ENCODE data around the gene SELENON.
A peak's percentile ranks its signal among the peaks of the same experiment; 100 is the strongest.

SELENON gene

DNA sequence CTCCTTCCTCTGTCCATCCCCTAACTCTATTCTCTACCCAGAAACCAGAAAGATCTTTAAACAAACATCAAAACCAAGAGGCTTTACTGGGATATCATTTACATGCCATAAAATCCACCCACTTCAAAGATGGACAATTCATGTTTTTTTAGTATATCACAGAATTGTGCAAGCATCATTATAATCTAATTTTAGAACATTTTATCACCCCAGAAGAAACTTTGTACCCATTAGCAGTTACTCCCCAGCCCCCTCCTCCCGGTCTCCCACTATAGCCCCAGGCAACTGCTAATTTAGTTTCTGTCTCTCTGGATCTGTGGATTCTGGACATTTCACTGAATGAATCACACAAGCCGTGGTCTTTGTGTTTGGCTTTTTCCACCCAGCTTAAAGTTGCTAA lies 4.8 kb upstream of the SELENON start:
- no peak for DNase-seq

GRCh38 chr1:25795946-25796810 lies 3.8 kb upstream of the SELENON start:
- peak in 1 of 2 experiments; percentile 70 for DNase-seq

DNA sequence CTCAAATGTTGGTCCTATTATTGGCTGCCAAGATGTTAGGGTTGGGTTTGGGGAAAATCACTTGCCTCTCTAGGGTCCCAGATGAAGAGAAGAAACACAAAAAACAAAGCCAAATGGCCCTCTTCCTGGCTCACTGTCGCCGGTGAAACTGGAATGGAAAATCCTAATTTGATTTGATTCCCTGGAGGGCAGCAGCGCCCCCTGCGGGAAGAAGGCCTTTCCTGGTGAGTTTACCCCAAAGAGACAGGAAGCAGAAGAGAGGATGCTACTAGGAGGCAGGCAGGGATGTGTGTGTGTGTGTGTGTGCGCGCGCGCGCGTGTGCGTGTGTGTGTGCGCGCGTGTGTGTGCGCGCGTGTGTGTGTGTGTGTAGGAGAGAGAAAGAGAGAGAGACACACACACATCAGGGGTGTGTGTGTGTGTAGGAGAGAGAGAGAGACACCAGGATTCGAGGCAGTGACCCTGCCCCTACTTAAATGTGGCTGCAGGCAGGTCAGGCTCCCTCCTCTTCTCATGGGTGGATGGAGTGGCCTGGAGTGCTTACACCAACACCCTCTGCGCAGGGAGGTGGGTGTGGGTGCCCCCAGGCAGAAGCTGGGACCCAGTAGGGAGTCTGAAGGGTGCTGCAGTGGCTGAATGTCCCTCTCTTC lies 3.1 kb upstream of the SELENON start:
- DNase-seq: peak; percentile 69 to 79

DNA sequence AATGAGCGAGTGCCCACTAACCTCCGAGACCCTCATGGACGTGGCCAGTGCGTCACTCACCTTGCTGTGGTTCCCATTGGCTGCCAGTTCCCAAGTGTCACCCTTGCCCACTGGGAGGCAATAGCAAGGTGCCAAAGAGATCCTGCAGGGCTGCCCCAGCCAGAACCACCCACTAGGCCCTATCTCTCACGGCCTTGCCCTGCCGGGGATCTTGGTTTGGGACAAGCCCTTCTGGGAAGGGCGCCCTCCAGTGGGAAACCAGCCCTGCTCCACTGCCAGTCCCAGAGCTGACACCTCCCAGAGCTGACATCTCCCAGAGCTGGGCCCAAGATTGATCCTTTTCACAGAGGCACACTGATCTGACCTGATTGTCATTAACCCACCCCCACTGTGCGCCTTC lies 2.1 kb upstream of the SELENON start:
- peak in 1 of 2 experiments; percentile 24 for DNase-seq

- DNase-seq: no peak
Observed at GRCh38 chr1:25798666-25799351, 1.2 kb upstream of the SELENON start.

DNA sequence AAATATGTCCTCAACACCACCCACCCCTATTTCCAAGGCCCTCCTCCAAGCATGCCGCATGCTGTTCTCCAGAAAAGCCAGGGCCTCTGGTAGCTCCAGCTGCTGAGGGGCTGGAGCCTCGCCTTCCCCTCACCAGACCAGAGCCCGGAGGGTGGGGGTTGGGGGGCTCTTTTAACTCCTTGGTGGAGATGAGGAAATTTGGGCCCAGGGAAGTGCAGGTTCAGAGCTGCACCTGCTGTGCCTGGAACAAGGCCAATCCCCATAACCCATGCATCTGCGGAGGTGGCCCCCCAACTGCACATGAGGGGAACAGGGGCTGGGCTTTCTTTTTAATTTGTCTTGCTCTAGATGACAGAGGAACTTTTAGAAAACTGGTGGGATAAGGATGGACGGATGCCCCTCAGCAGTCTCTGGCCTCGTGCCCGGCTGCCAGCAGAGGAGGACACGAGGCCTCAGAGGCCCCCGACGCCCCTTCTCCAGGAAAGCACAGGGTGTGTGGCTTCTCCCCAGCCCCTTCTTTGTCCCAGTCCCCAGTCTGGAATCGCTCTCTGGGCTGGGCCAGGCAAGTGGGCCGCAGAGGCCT lies 550 bp upstream of the SELENON start:
- DNase-seq: no peak

GRCh38 chr1:25800703-25801377 lies 847 bp downstream of the SELENON start:
- DNase-seq: no peak

- DNase-seq: peak in 1 of 2 experiments; percentile 49
Observed at GRCh38 chr1:25802915-25803314, 2.9 kb downstream of the SELENON start.

- no peak for DNase-seq
Observed at GRCh38 chr1:25803368-25803767, 3.4 kb downstream of the SELENON start.

- no peak for DNase-seq
Observed at GRCh38 chr1:25804244-25804963, 4.4 kb downstream of the SELENON start.

DNA sequence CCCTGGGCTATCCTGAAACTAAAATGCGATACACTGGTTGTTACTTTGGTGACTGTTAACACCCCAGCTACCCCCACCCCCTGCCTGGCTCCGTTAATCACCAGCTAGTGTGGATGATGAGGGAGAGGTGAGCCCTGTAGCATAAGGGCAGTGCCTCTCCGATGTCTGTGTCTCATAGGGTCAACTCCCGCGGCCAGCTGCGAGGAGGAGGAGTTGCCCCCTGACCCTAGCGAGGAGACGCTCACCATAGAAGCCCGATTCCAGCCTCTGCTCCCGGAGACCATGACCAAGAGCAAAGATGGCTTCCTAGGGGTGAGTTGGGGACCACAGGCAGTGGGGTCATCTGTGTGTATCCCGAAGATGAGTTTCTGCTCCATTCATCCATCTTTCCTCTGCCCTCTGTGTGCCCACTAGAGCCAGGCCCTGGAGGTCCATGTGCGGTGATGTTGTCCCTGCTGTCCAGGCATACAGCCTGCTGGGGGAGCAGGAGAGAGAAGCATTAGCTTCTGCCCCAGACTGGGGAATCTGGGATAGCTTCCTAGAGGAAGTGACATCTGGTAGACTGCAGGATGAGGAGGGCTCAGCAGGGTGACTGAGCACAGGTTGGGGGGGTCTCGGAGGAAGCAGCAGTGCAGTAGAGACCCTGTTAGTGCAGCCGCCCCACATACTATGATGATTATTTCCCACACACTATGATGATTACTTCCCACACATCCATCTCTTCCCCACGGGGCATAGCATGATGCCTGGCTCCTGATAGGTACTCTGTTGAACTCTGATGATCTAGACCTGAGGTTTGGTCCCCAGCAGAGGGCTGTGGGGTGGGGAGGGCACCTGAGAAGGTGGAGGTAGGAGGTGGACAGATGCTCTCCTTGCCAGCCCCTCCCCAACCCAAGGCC lies 5.2 kb downstream of the SELENON start:
- DNase-seq: no peak

DNA sequence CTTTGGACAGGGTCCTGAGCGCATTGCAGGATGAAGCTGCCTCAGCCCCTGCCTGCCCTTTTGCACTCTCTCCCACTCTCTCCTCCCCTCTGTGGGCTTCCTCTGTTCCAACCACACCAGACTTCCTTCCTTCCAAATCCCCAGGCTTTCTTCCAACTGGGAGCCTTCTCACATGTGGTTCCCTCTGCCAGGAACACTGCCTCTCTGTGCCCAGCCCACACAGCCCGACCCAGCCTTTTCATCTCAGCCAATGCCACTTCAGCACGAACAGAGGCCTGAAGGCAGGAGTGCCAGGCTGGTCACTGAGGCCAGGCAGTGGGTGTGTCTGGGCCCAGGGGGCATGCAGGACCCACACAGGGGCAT lies 5.9 kb downstream of the SELENON start:
- no peak for DNase-seq

DNA sequence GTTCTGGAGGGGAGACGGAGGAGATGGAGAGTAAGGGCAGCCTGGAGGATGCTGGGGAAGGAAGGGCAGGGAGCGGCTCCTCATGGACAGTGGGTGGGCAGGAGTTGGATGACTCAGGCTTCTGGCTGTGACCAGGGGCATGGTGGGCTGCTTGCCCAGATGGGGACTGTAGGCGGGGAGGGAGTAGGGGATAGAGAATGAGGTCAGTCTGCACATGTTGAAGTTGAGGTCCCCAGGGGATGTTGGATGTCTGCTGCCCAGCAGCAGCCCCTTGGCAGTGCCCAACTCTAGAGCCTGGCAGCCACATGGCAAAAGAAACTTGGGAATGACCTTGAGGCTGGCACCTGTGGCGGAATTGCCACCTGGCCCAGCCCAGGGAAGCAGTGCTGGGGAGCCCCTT lies 6.4 kb downstream of the SELENON start:
- DNase-seq: no peak

DNA sequence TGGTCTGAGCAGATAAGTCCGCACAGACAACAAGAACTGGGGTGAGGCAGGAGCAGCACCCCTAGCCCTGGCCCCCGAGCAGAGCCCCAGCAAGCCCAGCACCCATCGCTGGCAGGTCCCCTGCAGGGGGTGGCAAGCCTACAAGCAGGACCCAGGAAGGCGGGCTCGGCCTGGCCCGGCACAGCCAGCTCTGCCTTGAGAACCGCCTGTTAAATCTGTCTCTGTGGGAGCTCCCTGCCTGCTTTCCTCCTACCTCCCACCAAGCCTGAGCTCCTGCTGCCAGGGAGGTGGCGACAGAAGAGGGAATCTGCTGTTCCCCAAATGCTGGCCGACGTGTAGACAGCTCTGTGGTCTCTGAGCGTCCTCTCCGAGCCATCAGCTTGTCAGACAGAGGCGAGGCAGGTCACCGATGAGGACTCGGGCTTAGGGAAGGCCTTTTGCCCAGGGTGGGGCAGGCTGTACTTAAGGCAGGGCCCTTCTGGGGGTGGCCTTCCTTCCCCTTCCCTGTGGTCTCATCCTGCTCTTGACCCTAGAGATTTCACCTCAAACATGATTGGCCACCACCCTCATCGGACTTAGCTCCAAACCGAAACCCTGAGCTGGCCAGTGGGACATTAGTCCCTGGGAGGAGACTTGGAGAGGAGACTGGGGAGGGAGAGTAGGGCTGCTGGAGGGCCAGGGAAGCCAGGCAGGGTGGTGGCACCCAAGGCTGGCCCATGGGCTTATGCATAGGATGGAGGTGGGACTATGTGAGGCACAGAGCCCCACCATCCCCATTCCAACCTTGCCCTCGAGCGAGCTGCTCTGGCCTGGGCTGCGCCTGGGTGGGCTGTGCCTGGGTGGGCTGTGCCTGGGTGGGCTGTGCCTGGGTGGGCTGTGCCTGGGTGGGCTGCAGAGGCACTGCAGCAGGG lies 7.7 kb downstream of the SELENON start:
- no peak for DNase-seq

- DNase-seq: no peak
Observed at GRCh38 chr1:25808481-25809244, 8.7 kb downstream of the SELENON start.

GRCh38 chr1:25809283-25809926 lies 9.4 kb downstream of the SELENON start:
- DNase-seq: no peak

- no peak for DNase-seq
Observed at GRCh38 chr1:25809929-25810328, 9.9 kb downstream of the SELENON start.
